Testis (tissue), 2 donors: Measurements from ENCODE around the gene SYNE1.

Experiments
- POLR2A ChIP-seq: fragments of 450-650 bp; IDR thresholded peaks from one replicate; pipeline ENCODE4 v1.6.1; 2017; ENCODE audit warnings: antibody characterized with exemption, mild to moderate bottlenecking, moderate library complexity
- TF ChIP-seq, protein P1 (sequence below), 3 experiments: fragments of 450-650 bp in 2 of 3; fragments of 200-600 bp in 1 of 3; sonication (generic) in 1 of 3; IDR thresholded peaks; one replicate each; pipeline ENCODE4 v1.5.1; 2016 to 2019; ENCODE audit warnings: antibody characterized with exemption in 3 of 3, mild to moderate bottlenecking in 2 of 3, moderate library complexity in 1 of 3

DNA sequence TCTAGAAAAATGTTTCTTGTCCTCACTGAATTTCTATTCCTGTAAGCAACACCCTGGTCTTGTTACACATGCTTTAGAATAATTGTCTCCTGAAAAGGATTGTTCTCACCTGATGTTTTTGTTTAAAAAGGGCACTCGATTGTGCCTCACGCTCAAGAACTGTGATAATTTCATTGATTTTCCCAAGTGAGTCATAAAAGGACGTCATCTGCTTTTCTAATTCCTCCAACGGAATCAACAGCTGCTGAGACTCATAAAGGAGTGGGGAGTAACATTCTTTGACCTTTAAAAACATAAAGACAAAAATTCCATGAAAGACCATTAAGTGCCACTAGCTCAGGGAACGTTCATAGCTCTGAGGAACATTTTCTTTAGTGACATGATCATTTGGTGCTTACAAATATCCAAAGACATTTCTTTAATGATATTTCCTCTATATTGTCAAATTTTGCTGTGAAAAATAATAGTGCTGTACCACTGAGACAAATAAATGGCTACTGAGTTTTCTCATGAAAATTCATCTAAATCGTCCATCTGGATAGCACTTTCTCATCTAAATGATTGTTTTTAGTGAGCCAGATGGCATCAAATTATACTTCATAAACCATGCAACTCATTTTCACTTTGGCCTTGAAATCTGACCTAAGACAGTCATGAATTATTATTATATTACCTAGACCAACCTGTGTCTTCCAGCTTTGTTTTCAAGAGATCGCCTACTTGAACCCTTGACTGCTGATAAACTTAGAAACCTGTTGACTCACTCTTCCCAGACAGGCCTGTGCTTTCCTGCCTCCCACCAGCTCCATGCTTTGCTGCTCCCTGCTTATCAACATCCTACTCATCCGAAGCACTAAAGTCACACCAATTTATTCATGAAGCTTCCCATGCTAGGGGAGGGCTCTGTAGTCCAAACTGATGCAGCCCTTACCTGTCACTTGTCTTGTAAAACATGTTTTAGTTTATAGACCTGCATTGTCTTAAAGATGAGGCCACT lies 178.2 kb downstream of the SYNE1 start:
- TF ChIP-seq, protein P1, sequence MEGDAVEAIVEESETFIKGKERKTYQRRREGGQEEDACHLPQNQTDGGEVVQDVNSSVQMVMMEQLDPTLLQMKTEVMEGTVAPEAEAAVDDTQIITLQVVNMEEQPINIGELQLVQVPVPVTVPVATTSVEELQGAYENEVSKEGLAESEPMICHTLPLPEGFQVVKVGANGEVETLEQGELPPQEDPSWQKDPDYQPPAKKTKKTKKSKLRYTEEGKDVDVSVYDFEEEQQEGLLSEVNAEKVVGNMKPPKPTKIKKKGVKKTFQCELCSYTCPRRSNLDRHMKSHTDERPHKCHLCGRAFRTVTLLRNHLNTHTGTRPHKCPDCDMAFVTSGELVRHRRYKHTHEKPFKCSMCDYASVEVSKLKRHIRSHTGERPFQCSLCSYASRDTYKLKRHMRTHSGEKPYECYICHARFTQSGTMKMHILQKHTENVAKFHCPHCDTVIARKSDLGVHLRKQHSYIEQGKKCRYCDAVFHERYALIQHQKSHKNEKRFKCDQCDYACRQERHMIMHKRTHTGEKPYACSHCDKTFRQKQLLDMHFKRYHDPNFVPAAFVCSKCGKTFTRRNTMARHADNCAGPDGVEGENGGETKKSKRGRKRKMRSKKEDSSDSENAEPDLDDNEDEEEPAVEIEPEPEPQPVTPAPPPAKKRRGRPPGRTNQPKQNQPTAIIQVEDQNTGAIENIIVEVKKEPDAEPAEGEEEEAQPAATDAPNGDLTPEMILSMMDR (IDR thresholded peaks at IDR 0.05) = no peak
- no peak for TF ChIP-seq POLR2A
